Fibroblast of gingiva (primary cell): ENCODE measurements around the gene SHLD2.
"Not testable (repeated sequence)": the region's sequence is repeated elsewhere in the genome, so short reads cannot be mapped to it uniquely, and the experiment has no call there.

Experiments
- DNase-seq: peaks from one replicate; pipeline ENCODE4 v3.0.0-alpha.2; 2011; ENCODE audit warnings: low read depth

SHLD2 gene

GRCh38 chr10:87213150-87213765 lies 118.3 kb downstream of the SHLD2 start:
- DNase-seq, result not testable (repeated sequence)

- DNase-seq, result not testable (repeated sequence)
Observed at GRCh38 chr10:87213806-87214205, 118.8 kb downstream of the SHLD2 start.

- DNase-seq, result not testable (repeated sequence)
Observed at GRCh38 chr10:87216120-87216519, 121.1 kb downstream of the SHLD2 start.

- not testable (repeated sequence) for DNase-seq
Observed at GRCh38 chr10:87219370-87219769, 124.4 kb downstream of the SHLD2 start.

GRCh38 chr10:87222789-87223188 lies 127.8 kb downstream of the SHLD2 start:
- DNase-seq, result not testable (repeated sequence)

- DNase-seq, result not testable (repeated sequence)
Observed at GRCh38 chr10:87225148-87225547, 130.1 kb downstream of the SHLD2 start, which contains the start of gene NUTM2A. Gene NUTM2A, plus strand, starts transcription at chr10:87225448. Its CDS starts 383 bp downstream, at chr10:87225831.

- DNase-seq, result not testable (repeated sequence)
Observed at GRCh38 chr10:87228247-87228646, 133.2 kb downstream of the SHLD2 start.

- DNase-seq, result not testable (repeated sequence)
Observed at GRCh38 chr10:87229211-87229610, 134.2 kb downstream of the SHLD2 start.

GRCh38 chr10:87234854-87235253 lies 139.8 kb downstream of the SHLD2 start:
- not testable (repeated sequence) for DNase-seq

GRCh38 chr10:87237244-87237643 lies 142.2 kb downstream of the SHLD2 start:
- not testable (repeated sequence) for DNase-seq

- not testable (repeated sequence) for DNase-seq
Observed at GRCh38 chr10:87239346-87239808, 144.4 kb downstream of the SHLD2 start.
